Activated CD4-positive, alpha-beta T cell treated with anti-CD3 and anti-CD28 coated beads, Interleukin-2, Interleukin-6, amounts not matched to agents 100 ng/mL and 50 ng/mL, durations not matched to agents 16 hours and 8 hours (primary cell): ENCODE measurements around the gene ACY1.

Experiments
- DNase-seq: peaks from one replicate; pipeline ENCODE4 v3.0.0-alpha.2; 2020

The ACY1 gene

DNA sequence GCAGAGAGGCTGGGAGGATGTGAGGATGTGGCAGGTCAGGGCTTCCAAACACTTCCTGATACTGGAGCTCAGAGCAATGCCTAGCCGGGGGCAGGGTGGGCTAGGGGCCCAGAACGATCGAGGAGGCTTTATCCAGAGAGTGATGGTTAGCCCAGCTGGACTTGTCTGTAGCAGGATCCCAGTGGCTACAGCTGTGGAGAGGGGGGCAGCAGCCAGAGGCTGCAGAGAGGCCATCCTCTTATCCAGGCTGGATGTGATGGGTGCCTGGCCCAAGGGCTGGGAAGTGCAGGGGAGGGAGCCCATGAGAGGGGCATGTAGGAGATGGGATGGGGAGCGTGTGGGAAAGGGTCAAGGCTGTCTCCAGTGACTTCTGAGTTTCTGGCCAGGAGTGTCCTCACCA, 36.5 kb upstream of the ACY1 start:
- DNase-seq = no peak

DNA sequence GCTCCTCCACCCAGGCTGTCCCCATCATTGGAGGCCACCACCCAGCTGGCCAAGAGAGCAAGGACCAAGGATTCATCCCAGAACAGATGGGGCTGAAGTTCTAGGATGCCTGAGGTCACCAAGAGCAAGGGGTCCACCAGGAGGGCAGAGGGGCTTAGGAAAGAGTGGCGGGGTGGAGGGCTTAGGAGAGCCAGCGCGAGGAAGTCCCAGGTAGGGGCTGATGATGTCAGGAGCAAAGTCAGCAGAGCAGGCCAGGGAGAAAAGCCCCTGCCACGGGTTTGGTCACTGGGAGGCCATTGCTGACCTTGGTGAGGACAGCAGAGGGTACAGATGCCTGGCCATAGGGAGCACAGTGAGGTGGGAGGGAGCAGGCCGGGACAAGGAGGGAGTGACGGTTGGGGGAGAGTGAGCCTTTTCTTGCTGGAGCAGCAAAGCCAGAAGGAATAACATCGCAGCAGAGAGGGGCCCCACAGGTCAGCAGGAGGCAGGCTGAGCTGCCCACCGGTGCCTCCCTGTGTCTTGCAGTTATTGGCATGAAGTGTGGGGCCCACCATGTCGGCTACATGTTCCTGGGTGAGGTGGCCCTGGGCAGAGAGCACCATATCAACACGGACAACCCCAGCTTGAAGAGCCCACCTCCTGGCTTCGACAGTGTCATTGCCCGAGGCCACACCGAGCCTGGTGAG, 36.0 kb upstream of the ACY1 start:
- no peak for DNase-seq

DNA sequence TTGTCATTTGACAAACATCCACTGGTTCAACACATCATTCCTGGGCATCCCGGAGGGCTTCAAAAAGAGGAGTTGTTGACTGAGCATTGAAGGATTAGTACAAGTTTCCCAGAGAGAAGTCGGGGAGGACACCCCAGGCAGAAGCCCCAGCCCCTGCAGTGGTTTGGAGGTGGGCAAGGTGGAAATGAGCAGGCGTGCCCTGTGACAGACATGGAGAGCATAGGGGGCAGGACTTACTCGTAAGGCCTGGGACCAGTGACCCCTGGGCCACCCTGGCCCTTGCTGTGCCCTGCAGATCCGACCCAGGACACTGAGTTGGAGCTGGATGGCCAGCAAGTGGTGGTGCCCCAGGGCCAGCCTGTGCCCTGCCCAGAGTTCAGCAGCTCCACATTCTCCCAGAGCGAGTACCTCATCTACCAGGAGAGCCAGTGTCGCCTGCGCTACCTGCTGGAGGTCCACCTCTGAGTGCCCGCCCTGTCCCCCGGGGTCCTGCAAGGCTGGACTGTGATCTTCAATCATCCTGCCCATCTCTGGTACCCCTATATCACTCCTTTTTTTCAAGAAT, 35.2 kb upstream of the ACY1 start:
- DNase-seq = no peak

DNA sequence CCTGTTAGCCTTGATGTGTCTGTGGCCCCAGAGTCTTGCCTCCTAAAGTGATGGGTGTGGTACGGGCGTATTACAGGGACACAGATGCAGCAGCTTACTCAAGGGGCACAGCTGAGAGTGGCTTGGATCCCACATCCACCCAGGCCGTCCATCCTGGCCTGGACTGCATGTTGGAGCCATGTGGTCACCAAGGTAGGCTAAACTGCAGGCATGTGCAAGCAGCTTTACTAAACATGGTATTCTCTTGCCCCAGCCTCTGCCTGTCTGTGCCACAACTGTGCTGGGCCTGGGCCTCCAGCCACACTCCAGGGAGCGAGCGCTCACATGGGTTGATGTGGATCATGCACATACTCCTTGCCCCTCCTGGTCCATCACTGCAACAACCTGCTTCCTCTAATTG, 34.2 kb upstream of the ACY1 start:
- no peak for DNase-seq

DNA sequence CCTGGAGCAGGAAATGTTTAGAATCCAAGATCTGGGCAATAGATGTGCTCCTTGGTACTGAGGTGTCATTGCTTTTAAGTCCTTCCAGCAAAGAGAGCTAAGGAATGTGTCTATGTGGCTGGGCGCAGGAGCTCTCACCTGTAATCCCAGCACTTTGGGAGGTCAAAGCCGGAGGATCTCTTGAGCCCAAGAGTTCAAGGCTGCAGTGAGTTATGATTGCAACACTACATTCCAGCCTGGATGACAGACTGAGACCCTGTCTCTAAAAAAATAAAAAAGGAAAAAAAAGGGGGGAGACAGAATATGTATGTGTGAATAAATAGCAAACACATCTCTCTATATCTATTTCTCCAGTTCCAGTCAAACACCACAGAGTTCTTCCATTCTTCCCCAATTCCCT, 32.4 kb upstream of the ACY1 start:
- no peak for DNase-seq

DNA sequence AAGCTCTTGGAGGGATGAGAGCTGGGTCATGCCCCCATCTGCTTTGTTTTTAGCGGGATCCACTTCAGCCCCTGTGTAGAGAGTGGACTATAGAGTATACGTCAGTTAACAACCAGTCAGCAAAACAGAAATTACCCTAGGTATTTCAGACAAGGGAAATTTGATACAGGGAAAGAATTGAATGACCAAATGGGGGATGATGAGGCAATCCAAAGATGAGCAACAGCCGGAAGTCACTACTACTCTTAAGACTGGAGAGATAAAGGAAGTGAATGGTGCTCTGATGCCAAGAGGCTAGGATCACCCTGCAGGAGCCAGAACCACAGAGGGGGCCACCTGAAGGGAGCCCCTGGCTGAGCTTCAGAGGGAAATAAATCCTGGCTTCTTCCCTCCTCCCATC, 29.9 kb upstream of the ACY1 start:
- DNase-seq = no peak

DNA sequence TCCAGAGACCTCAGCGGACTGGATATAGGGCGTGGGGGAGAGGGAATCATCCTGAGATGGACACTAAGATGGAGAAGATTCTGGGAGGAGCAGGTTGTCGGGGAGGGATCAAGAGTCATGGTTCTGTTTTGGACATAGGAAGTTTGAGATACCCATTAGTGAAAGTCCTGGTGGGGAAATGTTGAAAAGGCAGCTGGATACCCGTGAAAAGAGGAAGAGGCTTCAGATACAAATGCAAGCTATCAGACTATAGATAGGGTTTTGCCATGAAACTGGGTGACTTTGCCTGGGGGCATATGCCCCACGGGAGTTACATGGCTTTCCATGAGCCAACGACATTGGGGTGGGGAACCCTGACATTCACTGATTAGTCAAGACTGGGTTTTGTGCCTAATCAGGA, 29.2 kb upstream of the ACY1 start:
- DNase-seq = no peak

DNA sequence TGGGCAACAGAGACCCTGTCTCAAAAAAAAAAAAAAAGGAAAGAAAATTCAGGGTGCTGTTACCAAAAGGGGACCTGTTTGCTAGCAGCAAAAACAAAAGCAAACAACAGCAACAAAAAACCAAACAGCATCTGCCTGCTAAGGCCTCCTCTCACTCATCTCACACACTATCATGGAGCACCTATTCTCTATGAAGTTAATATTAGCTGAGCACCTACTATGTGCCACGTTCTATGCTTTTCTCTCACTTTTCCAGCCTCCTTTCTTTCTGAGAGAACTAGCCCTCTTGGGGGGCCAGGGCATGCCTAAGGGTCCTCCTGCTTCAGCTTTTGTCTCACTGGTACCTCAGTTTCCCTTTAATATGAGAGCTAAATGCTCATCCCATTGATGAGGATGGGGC, 28.6 kb upstream of the ACY1 start:
- no peak for DNase-seq

DNA sequence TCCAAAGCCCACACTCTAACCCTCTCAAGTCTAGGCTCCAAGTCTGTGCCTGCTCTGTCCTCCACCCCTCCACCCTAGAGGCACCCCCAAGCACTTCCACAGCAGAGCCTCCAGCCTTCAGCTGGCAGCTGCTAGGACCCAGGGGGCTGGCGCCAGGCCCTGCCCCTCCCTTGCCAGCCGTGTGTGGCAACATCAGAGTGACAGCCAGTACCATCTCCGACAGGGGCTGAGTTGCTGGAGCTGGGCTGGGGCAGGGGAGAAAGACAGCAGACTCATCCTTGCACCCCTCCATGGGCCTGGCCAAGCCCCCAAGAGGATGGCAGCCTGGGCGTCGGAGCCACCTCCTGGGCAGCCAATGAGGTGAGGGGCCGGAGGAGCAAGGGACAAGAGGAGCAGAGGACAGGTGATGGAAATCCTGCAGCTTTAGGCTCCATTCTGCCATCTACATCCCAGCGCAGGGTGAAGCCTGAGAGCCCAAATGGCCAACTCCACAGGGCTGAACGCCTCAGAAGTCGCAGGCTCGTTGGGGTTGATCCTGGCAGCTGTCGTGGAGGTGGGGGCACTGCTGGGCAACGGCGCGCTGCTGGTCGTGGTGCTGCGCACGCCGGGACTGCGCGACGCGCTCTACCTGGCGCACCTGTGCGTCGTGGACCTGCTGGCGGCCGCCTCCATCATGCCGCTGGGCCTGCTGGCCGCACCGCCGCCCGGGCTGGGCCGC, 28.0 kb upstream of the ACY1 start, which contains the start of gene GPR62:
GPR62 (plus strand) TSS at position 207 of the 718 bp plus-strand sequence; CDS start at position 479, 272 bp downstream.
- DNase-seq = no peak

DNA sequence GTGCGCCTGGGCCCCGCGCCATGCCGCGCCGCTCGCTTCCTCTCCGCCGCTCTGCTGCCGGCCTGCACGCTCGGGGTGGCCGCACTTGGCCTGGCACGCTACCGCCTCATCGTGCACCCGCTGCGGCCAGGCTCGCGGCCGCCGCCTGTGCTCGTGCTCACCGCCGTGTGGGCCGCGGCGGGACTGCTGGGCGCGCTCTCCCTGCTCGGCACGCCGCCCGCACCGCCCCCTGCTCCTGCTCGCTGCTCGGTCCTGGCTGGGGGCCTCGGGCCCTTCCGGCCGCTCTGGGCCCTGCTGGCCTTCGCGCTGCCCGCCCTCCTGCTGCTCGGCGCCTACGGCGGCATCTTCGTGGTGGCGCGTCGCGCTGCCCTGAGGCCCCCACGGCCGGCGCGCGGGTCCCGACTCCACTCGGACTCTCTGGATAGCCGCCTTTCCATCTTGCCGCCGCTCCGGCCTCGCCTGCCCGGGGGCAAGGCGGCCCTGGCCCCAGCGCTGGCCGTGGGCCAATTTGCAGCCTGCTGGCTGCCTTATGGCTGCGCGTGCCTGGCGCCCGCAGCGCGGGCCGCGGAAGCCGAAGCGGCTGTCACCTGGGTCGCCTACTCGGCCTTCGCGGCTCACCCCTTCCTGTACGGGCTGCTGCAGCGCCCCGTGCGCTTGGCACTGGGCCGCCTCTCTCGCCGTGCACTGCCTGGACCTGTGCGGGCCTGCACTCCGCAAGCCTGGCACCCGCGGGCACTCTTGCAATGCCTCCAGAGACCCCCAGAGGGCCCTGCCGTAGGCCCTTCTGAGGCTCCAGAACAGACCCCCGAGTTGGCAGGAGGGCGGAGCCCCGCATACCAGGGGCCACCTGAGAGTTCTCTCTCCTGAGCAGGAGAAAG, 27.2 kb upstream of the ACY1 start:
- DNase-seq = peak; percentile 52

DNA sequence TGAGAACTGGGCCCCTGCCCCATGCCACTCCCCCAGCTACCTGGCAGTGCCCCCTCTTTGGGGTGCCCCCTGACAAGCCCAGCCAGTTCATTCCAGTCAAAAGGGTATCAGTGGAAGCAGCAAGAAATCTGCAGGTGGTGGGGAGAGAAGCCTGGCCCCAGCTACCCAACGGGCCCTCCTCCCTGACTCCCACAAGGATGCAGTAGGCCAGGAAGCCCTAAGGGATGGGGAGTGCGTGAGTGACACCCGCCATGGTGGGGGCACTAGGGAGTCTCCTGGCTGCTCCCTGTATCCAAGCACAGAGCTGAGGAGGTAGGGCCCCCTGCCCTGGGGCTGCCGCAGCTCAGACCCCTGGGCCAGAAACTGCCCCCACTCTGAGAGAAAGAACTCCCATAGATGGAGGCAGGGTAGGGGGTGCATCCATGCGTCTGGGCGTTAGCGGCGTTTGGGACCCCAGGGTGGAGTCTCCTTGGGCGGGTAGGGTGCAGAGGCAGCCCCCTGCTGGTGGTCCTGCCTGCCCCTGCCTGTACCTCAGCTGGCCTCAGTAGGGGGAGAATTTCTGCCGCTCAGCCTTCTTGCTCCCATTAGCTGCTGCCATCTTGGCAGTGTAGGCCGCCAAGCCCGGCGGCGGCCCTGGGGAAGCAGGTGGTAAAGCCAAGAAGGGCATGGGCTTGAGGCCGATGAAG, 25.7 kb upstream of the ACY1 start:
- no peak for DNase-seq

DNA sequence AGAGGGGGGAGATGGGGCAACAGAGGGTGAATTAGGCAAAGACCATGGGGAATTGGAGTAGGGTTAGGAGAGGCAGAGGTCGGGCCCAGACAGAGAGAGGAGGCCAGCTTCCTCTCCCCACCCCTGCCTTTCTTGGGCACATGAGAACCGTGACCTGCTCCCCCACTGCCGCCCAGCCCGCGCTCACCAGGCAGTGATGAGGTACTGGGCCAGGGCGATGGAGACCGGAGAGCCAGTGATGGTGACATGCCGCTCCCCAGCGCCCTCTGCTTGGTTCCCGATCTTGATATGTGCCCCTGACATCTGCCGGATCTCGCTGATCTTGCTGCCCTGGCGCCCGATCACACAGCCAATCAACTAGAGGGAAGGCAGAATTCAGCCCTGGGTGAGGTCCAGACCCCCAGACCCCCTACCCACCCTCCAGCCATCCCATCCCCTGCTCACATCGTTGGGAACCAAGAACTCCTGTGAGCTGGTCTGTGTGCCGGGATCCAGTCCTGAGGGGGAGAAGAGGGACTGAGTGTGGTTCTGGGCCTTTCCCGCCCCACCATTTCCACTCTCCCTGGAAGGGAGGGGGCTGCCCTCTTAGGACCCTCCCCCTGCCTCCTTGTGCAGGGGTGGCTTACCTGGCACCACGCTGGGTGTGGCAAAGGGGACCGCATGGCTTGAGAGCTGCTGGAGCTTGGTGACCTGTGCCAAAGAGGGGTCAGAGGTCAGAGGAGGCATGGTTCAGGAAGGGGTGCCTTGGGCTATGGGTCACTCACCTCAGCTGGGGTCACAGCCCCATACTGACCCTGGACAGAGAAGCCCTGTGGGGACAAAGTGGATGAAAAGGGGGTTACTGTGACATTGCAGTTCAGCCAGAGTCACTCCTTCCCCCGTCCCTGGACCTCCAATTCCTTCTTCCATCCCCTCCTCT, 24.5 kb upstream of the ACY1 start:
- no peak for DNase-seq

DNA sequence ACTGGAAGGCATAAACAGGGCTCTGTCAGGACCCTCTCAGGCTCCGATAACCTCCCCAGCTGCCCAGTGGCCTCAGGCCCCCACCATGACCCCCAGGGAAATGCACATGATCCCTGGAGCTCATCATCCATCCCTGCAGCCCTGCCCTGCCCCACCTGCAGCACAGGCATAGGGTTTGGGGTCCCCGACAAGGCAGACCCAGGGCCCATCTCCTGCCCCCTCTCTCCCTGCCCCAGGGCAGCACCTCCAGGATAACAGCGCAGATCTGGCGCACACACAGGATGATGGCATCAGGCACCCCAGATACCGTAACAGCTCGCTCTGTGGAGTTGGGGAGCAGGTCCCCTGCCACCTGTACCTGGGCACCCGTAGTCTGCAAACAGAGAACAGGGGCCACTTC, 23.7 kb upstream of the ACY1 start:
- no peak for DNase-seq

DNA sequence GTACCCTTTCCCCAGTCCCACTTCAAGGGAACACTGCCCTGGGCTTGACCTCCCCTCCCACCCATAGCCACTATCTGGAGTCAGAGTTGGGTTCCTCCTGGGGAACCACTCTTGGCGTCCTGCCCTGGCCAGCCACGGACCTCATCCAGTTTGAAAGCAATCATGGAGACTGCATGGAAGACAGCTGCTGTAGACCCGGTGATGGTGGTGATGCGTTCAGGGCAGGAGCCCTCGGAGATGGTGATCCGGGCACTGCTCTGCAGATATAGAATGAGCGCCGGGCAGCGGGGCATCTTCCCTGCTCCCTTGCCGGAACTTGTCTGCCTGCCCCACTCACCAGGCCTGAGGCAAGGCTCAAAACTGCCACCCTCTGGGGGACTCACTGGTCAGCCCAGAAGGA, 22.9 kb upstream of the ACY1 start:
- no peak for DNase-seq

DNA sequence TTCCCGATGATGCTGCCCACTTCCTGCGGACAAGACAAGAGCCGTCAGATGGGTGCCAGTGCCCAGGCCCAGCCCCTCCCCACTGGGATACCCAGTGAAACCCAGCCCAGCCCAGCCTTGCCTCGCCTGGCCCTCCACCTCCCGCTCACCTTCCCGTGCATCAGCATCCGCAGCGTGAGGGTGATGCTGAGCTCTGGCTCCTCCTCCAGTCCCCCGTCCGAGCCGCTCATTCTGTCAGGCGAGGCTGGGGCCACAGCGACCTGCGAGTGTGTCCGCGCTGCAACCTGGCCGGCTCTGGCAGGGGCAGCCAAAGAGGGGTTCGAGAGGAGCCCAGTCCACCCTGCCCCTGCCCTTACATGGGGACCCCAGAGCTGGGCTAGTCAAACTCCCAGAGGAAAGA, 22.3 kb upstream of the ACY1 start:
- no peak for DNase-seq

DNA sequence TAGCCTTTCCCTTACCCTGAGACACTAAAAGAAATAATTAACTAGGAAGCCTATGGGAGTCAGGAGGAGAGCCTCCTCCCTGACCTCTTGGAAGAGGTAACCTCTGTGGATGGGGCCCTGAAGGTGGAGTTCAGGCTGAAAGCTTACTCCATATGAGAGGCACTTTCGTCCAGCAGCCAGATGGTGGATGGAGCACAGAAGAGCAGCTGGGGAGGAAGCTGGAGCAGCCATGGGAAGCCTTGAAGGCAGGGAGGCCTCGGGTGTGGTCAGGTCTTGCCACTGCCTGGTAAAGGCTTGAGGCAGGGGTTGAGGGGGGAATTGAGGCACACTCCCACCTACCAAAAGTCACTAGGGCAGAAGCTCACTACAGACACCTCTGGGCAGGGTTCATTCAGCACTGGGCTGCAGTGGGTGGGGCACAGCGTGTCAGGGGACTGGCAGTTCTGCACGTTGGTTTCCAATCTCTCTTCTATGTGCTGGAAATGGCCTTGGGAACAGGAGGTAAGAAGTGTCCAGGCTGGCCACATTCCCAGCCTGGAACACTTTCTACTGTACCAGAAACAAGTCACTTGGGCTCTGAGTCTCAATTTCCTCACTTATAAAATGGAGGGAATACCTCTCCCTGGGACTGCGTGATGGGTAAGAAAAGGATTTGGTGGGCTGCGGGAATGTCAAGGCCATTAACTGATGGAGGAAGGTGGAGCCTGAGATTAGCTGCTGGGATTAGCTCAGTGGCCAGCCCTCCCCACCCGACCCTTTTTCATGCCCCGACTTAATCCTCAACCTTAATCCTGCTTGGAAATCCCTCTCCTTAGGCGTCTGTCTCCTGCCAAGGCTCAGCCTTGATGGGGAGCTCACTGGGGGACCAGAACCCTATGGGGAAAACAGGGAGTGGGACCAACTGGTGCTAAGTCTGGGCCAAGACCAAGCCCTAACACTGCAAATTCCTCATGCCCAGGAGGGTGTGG, 21.4 kb upstream of the ACY1 start:
- no peak for DNase-seq

DNA sequence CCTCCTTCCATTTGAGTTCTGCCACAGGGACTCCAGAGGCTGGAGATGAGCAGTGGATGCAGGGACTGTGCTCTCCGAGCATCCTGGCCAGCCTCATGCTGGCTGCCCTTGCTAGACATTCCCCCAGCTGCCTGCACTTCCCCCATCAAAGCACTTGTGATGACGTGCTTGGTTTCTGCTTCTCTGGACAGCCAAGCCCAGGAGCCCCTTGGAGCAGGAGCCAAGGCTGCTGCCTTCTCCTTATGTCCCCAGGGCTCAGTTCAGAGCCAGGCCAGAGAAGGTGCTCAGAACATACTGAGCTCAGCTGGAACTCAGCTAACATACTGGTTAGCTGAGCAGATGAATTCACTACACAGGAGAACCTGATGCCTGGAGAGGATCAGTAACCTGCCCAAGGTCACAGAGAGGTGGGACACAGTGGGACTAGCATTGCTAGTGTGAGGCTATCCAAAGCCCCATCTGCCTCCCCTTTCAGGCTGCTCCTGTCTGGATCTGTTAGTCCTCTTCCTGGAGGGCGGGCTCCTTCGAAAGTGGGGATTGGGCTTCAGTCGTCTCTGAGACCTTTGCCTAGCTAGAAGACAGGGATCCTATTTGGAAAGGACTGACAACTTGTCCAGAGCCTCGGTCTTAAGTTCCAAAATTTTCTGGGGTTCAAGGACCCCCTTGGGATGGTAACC, 20.3 kb upstream of the ACY1 start:
- no peak for DNase-seq

DNA sequence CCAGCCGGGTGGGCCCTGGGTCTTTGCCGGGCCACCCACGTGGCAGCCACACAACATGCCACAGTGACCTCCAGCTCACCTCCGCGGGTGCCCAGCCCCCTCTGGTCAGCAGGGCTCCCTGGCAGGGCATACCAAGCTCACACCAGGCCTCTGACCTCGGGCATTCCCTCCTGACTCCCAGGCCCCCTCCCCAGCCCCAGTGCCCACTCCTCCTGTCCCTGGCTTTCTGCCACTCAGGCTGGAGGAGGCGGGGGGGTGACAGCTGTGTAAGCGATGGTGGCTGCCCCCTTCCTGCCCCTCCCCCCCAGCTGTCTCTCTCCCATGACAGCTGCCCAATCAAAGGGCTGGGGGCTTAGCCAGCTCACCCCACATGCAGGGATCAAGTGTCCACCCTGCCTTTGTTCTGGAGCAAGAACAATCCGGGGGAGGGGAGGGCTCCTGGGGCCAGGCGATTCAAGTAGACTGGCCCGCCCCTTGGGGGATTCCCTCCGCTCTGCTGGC, 19.3 kb upstream of the ACY1 start:
- DNase-seq = no peak

DNA sequence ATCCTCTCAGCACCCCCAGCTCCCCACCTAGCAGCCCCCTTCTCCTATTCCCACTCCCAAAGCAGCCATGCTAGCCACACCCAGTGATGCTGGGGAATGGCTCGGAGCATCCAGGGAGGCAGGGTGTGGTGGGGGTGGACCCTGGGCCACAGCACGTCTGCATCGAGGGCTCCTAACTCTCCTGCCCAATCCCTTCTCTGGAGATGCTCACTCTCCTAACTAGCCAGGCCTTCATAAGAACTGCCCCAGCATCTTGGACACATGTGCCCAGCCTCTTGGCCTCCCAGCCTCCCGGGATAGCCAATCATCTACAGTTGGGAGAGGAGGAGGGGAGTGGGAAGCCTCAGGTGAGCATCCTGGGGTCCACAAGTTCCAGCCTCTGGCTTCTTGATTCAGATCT, 18.8 kb upstream of the ACY1 start:
- no peak for DNase-seq

DNA sequence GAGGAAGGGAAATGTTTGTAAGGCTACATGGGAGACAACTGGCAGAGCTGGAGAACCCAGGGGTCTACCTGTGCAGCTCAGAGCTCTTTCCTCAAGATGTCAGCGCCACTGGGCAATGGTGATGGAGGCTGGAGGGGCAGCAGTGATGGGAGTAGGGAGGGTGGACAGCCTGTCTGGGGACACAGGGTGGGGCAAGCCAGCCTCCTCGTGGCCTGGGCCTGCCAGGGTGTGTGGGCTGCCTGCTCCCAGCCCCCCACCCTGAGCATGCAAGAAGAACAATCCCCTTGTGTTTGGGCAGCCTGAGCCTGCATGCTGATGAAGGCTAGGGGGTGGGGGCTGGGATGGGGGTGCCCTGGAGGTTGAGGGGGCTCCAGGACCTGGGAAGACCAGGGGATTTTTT, 17.3 kb upstream of the ACY1 start:
- DNase-seq = no peak
